Endodermal cell (in vitro differentiated cells): ENCODE results near the gene ACAP3. TPM values are rescaled to one million over a fixed set of nuclear protein-coding genes. Genes with fewer than 3 reads are reported as not detected.
"Not testable (repeated sequence)": the region's sequence is repeated elsewhere in the genome, so short reads cannot be mapped to it uniquely, and the experiment has no call there.

Experiments used
- DNase-seq: peaks from one replicate; pipeline ENCODE4 v3.0.0-alpha.2; 2017
- H3K27ac ChIP-seq: 2 replicates; pipeline ENCODE4 v1.5.1; 2013; ENCODE audit warnings: mild to moderate bottlenecking, low read depth, low read length, moderate library complexity
- H3K27me3 ChIP-seq: 2 replicates; pipeline ENCODE4 v1.6.1; 2013; ENCODE audit warnings: mild to moderate bottlenecking, low read length, moderate library complexity; ENCODE audit not compliant: insufficient read depth, control insufficient read depth, poor library complexity, severe bottlenecking
- H3K36me3 ChIP-seq: 2 replicates; pipeline ENCODE4 v1.7.0; 2013; ENCODE audit warnings: mild to moderate bottlenecking, low read length, moderate library complexity; ENCODE audit not compliant: control insufficient read depth, insufficient read depth
- H3K4me1 ChIP-seq: one replicate; pipeline ENCODE4 v1.7.0; 2013; ENCODE audit warnings: low read length; ENCODE audit not compliant: control insufficient read depth, insufficient read depth
- H3K4me3 ChIP-seq: 2 replicates; pipeline ENCODE4 v1.5.1; 2013; ENCODE audit warnings: mild to moderate bottlenecking, low read length, moderate library complexity
- H3K9ac ChIP-seq: 2 replicates; pipeline ENCODE4 v1.6.1; 2013; ENCODE audit warnings: mild to moderate bottlenecking, low read length, moderate library complexity; ENCODE audit not compliant: poor library complexity, severe bottlenecking; ENCODE audit errors: extremely low read depth
- H3K9me3 ChIP-seq: 2 replicates; pipeline ENCODE4 v1.6.1; 2013; ENCODE audit warnings: mild to moderate bottlenecking, low read length, moderate library complexity; ENCODE audit not compliant: control insufficient read depth
- H3K27ac Mint-ChIP-seq: 2 replicates; pipeline ENCODE4 v1.8.0; 2020; ENCODE audit warnings: mixed read lengths
- H3K27me3 Mint-ChIP-seq: 2 replicates; pipeline ENCODE4 v1.8.0; 2021; ENCODE audit warnings: mild to moderate bottlenecking, mixed read lengths; ENCODE audit not compliant: insufficient read depth
- H3K36me3 Mint-ChIP-seq: 2 replicates; pipeline ENCODE4 v1.8.0; 2020; ENCODE audit warnings: low read depth, mixed read lengths
- H3K4me1 Mint-ChIP-seq: 2 replicates; pipeline ENCODE4 v1.8.0; 2020; ENCODE audit warnings: mixed read lengths
- H3K4me3 Mint-ChIP-seq: 2 replicates; pipeline ENCODE4 v1.8.0; 2020; ENCODE audit warnings: mild to moderate bottlenecking, moderate library complexity, mixed read lengths
- H3K9me3 Mint-ChIP-seq: 2 replicates; pipeline ENCODE4 v1.8.0; 2020; ENCODE audit warnings: mild to moderate bottlenecking, mixed read lengths
- CTCF ChIP-seq: fragments of 200-600 bp; sonication (generic); conservative IDR thresholded peaks from 2 replicates; pipeline ENCODE4 v1.5.0; 2021; ENCODE audit warnings: antibody characterized with exemption, mild to moderate bottlenecking
- WGBS, 2 experiments: methylation state at CpG; one replicate each; pipeline versions ENCODE4 v1.1.5 to v1.1.7; 2013; ENCODE audit warnings: missing lambda C conversion rate in 2 of 2, mixed read lengths in 1 of 2; ENCODE audit not compliant: insufficient coverage in 1 of 2, insufficient read length in 1 of 2; 5-methylcytosine and 5-hydroxymethylcytosine counted together
- total RNA-seq, 2 donors: library from RNA; stranded (reverse); fragmentation: NEBNext Ultra II Directional in 1 of 2; extraction: Animal tissue kit (Norgen Biotek cat#: 25700) in 1 of 2; gene quantifications; 2 replicates in 1 of 2; 3 replicates in 1 of 2; pipeline ENCODE4 v1.2.1, GENCODE V29; 2021

The ACAP3 gene
- total RNA-seq, 2 donors from 2014 or later, result 36.8 to 43.5 TPM

- WGBS, 2 experiments, result 93 to 97% methylated on average over 11 to 12 of the region's 12 CpGs
- H3K36me3 Mint-ChIP-seq, result peaks cover 47% of the 10 kb centered on the region
Observed at GRCh38 chr1:1253314-1253713, 54.4 kb downstream of the ACAP3 start.

GRCh38 chr1:1250786-1251284 is 56.9 kb downstream of the ACAP3 start:
- H3K4me1 ChIP-seq, result no peaks in the 10 kb centered on the region
- H3K27ac ChIP-seq, result no peak overlapping the region
- WGBS, 2 experiments, result 93 to 94% methylated on average over 16 of the region's 16 CpGs
- Mint-ChIP-seq H3K4me1 (no peaks in the 10 kb centered on the region), H3K27ac (no peak overlapping the region), H3K9me3 (no peaks in the 10 kb centered on the region), H3K27me3 (peaks cover 1% of the 10 kb centered on the region), H3K36me3 (peaks cover 31% of the 10 kb centered on the region), H3K4me3 (no peak overlapping the region)
- TF ChIP-seq CTCF, result no peak
- H3K36me3 ChIP-seq, result peaks cover 23% of the 10 kb centered on the region
- no peak overlapping the region for H3K4me3 ChIP-seq
- peaks cover 12% of the 10 kb centered on the region for H3K27me3 ChIP-seq
- no peak for DNase-seq
- no peak overlapping the region for H3K9ac ChIP-seq
- no peaks in the 10 kb centered on the region for H3K9me3 ChIP-seq

More at GRCh38 chr1:1253314-1253713, 54.4 kb downstream of the ACAP3 start:
- Histone ChIP-seq H3K27ac (no peak overlapping the region), H3K36me3 (peaks cover 38% of the 10 kb centered on the region), H3K4me3 (no peak overlapping the region), H3K9me3 (no peaks in the 10 kb centered on the region), H3K9ac (no peak overlapping the region), H3K27me3 (no peaks in the 10 kb centered on the region), H3K4me1 (no peaks in the 10 kb centered on the region)
- no peak overlapping the region for H3K27ac Mint-ChIP-seq
- no peak for DNase-seq
- peaks cover 5% of the 10 kb centered on the region for H3K4me1 Mint-ChIP-seq
- H3K4me3 Mint-ChIP-seq, result no peak overlapping the region
- H3K9me3 Mint-ChIP-seq, result no peaks in the 10 kb centered on the region
- no peaks in the 10 kb centered on the region for H3K27me3 Mint-ChIP-seq
- no peak for TF ChIP-seq CTCF

- H3K27ac Mint-ChIP-seq, H3K27ac ChIP-seq, H3K4me1 Mint-ChIP-seq, H3K9me3 ChIP-seq, H3K9ac ChIP-seq, H3K36me3 ChIP-seq, H3K27me3 Mint-ChIP-seq, H3K4me3 ChIP-seq, H3K4me1 ChIP-seq, H3K9me3 Mint-ChIP-seq, DNase-seq, H3K4me3 Mint-ChIP-seq: not testable (repeated sequence)
- H3K27me3 ChIP-seq, result peaks cover 12% of the 10 kb centered on the region
- peaks cover 16% of the 10 kb centered on the region for H3K36me3 Mint-ChIP-seq
- WGBS, 2 experiments, result 90 to 91% methylated on average over 7 to 20 of the region's 21 CpGs
Observed at GRCh38 chr1:1248009-1248913, 59.5 kb downstream of the ACAP3 start.
